Testis (tissue), 2 donors: Measurements from ENCODE around the gene ADPGK.

Experiments used
- POLR2A ChIP-seq: fragments of 450-650 bp; IDR thresholded peaks from one replicate; pipeline ENCODE4 v1.6.1; 2017; ENCODE audit warnings: antibody characterized with exemption, mild to moderate bottlenecking, moderate library complexity
- TF ChIP-seq, protein P1 (sequence below), 3 experiments: fragments of 450-650 bp in 2 of 3; fragments of 200-600 bp in 1 of 3; sonication (generic) in 1 of 3; IDR thresholded peaks; one replicate each; pipeline ENCODE4 v1.5.1; 2016 to 2019; ENCODE audit warnings: antibody characterized with exemption in 3 of 3, mild to moderate bottlenecking in 2 of 3, moderate library complexity in 1 of 3

- TF ChIP-seq, protein P1, sequence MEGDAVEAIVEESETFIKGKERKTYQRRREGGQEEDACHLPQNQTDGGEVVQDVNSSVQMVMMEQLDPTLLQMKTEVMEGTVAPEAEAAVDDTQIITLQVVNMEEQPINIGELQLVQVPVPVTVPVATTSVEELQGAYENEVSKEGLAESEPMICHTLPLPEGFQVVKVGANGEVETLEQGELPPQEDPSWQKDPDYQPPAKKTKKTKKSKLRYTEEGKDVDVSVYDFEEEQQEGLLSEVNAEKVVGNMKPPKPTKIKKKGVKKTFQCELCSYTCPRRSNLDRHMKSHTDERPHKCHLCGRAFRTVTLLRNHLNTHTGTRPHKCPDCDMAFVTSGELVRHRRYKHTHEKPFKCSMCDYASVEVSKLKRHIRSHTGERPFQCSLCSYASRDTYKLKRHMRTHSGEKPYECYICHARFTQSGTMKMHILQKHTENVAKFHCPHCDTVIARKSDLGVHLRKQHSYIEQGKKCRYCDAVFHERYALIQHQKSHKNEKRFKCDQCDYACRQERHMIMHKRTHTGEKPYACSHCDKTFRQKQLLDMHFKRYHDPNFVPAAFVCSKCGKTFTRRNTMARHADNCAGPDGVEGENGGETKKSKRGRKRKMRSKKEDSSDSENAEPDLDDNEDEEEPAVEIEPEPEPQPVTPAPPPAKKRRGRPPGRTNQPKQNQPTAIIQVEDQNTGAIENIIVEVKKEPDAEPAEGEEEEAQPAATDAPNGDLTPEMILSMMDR (IDR thresholded peaks at IDR 0.05) = no peak
- no peak for TF ChIP-seq POLR2A
These were observed 43.7 kb upstream of the ADPGK start for GRCh38 chr15:72827226-72827625.
